Medulla oblongata (tissue), 1 donor: ENCODE measurements around the gene PFDN1.

Source experiments
- DNase-seq: peaks from one replicate; pipeline ENCODE4 v3.0.0-alpha.2; 2015; ENCODE audit errors: extremely low spot score

PFDN1 gene

GRCh38 chr5:140328036-140328764, 25.3 kb upstream of the PFDN1 start:
- DNase-seq, result no peak

- no peak for DNase-seq
Measured at GRCh38 chr5:140327589-140327988, 24.7 kb upstream of the PFDN1 start.

- no peak for DNase-seq
Measured at GRCh38 chr5:140325486-140325885, 22.6 kb upstream of the PFDN1 start.

- DNase-seq, result peak; percentile 39
Measured at GRCh38 chr5:140324617-140325241, 21.8 kb upstream of the PFDN1 start.

- DNase-seq, result no peak
Measured at GRCh38 chr5:140324041-140324600, 21.2 kb upstream of the PFDN1 start.

GRCh38 chr5:140322751-140323731, 20.1 kb upstream of the PFDN1 start:
- DNase-seq, result peak; percentile 83

GRCh38 chr5:140321796-140322195, 18.9 kb upstream of the PFDN1 start:
- DNase-seq, result peak; percentile 88

GRCh38 chr5:140319833-140320232, 16.9 kb upstream of the PFDN1 start:
- peak; percentile 50 for DNase-seq

- DNase-seq, result no peak
Measured at GRCh38 chr5:140318792-140319191, 15.9 kb upstream of the PFDN1 start.

GRCh38 chr5:140317859-140318258, 15.0 kb upstream of the PFDN1 start:
- no peak for DNase-seq

- no peak for DNase-seq
Measured at GRCh38 chr5:140312791-140313189, 9.9 kb upstream of the PFDN1 start.

GRCh38 chr5:140312067-140312790, 9.3 kb upstream of the PFDN1 start:
- DNase-seq, result no peak

- no peak for DNase-seq
Measured at GRCh38 chr5:140311011-140311467, 8.1 kb upstream of the PFDN1 start.

- DNase-seq, result no peak
Measured at GRCh38 chr5:140310434-140310833, 7.5 kb upstream of the PFDN1 start.

GRCh38 chr5:140309706-140310249, 6.9 kb upstream of the PFDN1 start:
- no peak for DNase-seq

- DNase-seq, result no peak
Measured at GRCh38 chr5:140305471-140305870, 2.6 kb upstream of the PFDN1 start.

GRCh38 chr5:140303966-140304365, 1.1 kb upstream of the PFDN1 start:
- no peak for DNase-seq

- DNase-seq, result no peak
Measured at GRCh38 chr5:140301136-140301535, 1.8 kb downstream of the PFDN1 start.

- DNase-seq, result no peak
Measured at GRCh38 chr5:140299056-140299455, 3.8 kb downstream of the PFDN1 start.

GRCh38 chr5:140298183-140298601, 4.7 kb downstream of the PFDN1 start:
- no peak for DNase-seq

- no peak for DNase-seq
Measured at GRCh38 chr5:140297283-140297682, 5.6 kb downstream of the PFDN1 start.
